ENCODE measurements around the gene DSEL. TPM values are rescaled to one million over a fixed set of nuclear protein-coding genes. Genes with fewer than 3 reads are reported as not detected.

The DSEL gene
- total RNA-seq, 2 donors from 2014 or later, result 4.7 to 6.8 TPM

GRCh38 chr18:67467188-67467587, 49.3 kb downstream of the DSEL start:
- TF ChIP-seq, protein P1, sequence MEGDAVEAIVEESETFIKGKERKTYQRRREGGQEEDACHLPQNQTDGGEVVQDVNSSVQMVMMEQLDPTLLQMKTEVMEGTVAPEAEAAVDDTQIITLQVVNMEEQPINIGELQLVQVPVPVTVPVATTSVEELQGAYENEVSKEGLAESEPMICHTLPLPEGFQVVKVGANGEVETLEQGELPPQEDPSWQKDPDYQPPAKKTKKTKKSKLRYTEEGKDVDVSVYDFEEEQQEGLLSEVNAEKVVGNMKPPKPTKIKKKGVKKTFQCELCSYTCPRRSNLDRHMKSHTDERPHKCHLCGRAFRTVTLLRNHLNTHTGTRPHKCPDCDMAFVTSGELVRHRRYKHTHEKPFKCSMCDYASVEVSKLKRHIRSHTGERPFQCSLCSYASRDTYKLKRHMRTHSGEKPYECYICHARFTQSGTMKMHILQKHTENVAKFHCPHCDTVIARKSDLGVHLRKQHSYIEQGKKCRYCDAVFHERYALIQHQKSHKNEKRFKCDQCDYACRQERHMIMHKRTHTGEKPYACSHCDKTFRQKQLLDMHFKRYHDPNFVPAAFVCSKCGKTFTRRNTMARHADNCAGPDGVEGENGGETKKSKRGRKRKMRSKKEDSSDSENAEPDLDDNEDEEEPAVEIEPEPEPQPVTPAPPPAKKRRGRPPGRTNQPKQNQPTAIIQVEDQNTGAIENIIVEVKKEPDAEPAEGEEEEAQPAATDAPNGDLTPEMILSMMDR (IDR thresholded peaks at IDR 0.05), result no peak

GRCh38 chr18:67464499-67464898, 52.0 kb downstream of the DSEL start:
- Histone ChIP-seq H3K36me3 (no peaks in the 10 kb centered on the region), H3K27me3 (no peaks in the 10 kb centered on the region), H3K4me1 (no peaks in the 10 kb centered on the region), H3K27ac (no peak overlapping the region), H3K9me3 (no peaks in the 10 kb centered on the region), H3K4me3 (no peak overlapping the region)
- TF ChIP-seq, protein P1 (IDR thresholded peaks at IDR 0.05), result no peak
- no peak for DNase-seq (ENCODE audit: low spot score)

More at GRCh38 chr18:67467188-67467587, 49.3 kb downstream of the DSEL start:
- H3K36me3 ChIP-seq, result no peaks in the 10 kb centered on the region
- no peaks in the 10 kb centered on the region for H3K9me3 ChIP-seq
- no peaks in the 10 kb centered on the region for H3K4me1 ChIP-seq
- DNase-seq (ENCODE audit: low spot score), result no peak
- no peaks in the 10 kb centered on the region for H3K27me3 ChIP-seq
- no peak overlapping the region for H3K27ac ChIP-seq
- no peak overlapping the region for H3K4me3 ChIP-seq

DNA sequence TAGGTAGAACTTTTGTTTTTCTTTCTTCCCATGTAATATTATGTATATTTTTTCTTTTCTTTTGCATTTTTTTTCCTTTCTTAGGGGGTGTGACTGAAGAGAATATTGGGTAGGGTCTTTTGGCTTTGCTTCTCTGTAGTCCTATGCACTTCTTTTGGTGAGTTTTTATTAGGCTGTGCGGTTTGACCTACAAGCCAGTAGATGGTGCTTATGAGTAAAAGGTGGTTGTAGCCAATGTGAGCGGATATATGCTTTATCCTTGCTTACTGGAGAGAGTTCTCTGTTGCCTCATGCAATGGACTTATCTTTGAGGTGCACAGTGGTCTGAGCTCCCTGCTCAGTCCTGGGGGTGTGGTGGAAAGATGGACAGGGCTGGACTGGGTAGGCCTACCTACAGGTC, 52.7 kb downstream of the DSEL start:
- no peaks in the 10 kb centered on the region for H3K9me3 ChIP-seq
- TF ChIP-seq, protein P1 (IDR thresholded peaks at IDR 0.05), result no peak
- DNase-seq (ENCODE audit: low spot score), result no peak
- H3K4me1 ChIP-seq, result no peaks in the 10 kb centered on the region
- no peaks in the 10 kb centered on the region for H3K36me3 ChIP-seq
- no peak overlapping the region for H3K4me3 ChIP-seq
- H3K27ac ChIP-seq, result no peak overlapping the region
- H3K27me3 ChIP-seq, result no peaks in the 10 kb centered on the region

- H3K36me3 ChIP-seq, result no peaks in the 10 kb centered on the region
- no peak overlapping the region for H3K27ac ChIP-seq
- no peaks in the 10 kb centered on the region for H3K27me3 ChIP-seq
- DNase-seq (ENCODE audit: low spot score), result no peak
- H3K4me3 ChIP-seq, result no peak overlapping the region
- no peaks in the 10 kb centered on the region for H3K4me1 ChIP-seq
- TF ChIP-seq, protein P1 (IDR thresholded peaks at IDR 0.05), result peak in 1 of 2 donors; percentile 12
- H3K9me3 ChIP-seq, result no peaks in the 10 kb centered on the region
These were observed 59.8 kb downstream of the DSEL start for GRCh38 chr18:67456711-67457110.
